ENCODE results near the gene RRP12.

GRCh38 chr10:97412891-97413304, 11.8 kb upstream of the RRP12 start:
- no peak for TF ChIP-seq POLR2AphosphoS5 (IDR thresholded peaks at IDR 0.05)
- TF ChIP-seq CTCF (IDR thresholded peaks at IDR 0.05) = no peak
